Chondrocyte (in vitro differentiated cells): ENCODE measurements around the gene RPRD2. TPM values are rescaled to one million over a fixed set of nuclear protein-coding genes. Genes with fewer than 3 reads are reported as not detected.

Experiments
- DNase-seq: peaks from one replicate; pipeline ENCODE4 v3.0.0; 2021; ENCODE audit warnings: mixed read lengths, low spot score
- H3K27ac Mint-ChIP-seq: one replicate; pipeline ENCODE4 v1.8.0; 2021; ENCODE audit warnings: mild to moderate bottlenecking, moderate library complexity, mixed read lengths; ENCODE audit not compliant: unreplicated experiment
- H3K27me3 Mint-ChIP-seq: 2 replicates; pipeline ENCODE4 v1.8.0; 2021; ENCODE audit warnings: low read depth, mixed read lengths
- H3K36me3 Mint-ChIP-seq: 2 replicates; pipeline ENCODE4 v1.8.0; 2021; ENCODE audit warnings: low read depth, mixed read lengths
- H3K4me1 Mint-ChIP-seq: 2 replicates; pipeline ENCODE4 v1.8.0; 2021; ENCODE audit warnings: low read depth, mild to moderate bottlenecking, mixed read lengths
- H3K4me3 Mint-ChIP-seq: one replicate; pipeline ENCODE4 v1.8.0; 2021; ENCODE audit warnings: mild to moderate bottlenecking, moderate library complexity, mixed read lengths; ENCODE audit not compliant: unreplicated experiment
- H3K9me3 Mint-ChIP-seq: 2 replicates; pipeline ENCODE4 v1.8.0; 2021; ENCODE audit warnings: low read depth, mixed read lengths
- total RNA-seq: library from RNA; stranded (reverse); gene quantifications from 3 replicates; pipeline ENCODE4 v1.2.1, GENCODE V29; 2021
- TF ChIP-seq, protein P1 (sequence below): fragments of 200-600 bp; sonication (generic); IDR thresholded peaks from 2 replicates; pipeline ENCODE4 v1.5.0; 2021; ENCODE audit warnings: antibody characterized with exemption, mild to moderate bottlenecking, moderate library complexity

The RPRD2 gene
- total RNA-seq, 1 donor from 2014 or later = 22.2 TPM

DNA sequence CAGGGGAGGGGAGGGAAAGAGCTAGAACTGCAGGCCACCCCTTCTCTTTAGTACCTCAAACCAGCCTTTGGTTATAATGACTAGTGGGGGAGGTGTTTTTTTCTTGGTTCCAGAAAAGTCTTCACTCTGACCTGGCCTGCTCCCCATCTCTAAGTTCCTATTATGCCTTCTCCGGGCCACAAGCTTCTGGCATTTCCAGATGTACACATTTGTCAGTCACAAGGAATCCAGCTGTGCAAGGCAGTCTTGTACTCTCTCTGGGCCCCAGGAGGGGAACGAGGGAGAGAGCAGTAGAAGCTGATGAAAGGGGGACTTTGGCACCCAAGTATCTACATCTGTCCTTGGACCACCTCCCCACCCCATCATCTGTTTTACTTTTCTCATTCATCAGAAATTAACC, 148.9 kb downstream of the RPRD2 start:
- Mint-ChIP-seq H3K4me3 (no peak overlapping the region), H3K27ac (no peak overlapping the region), H3K27me3 (no peaks in the 10 kb centered on the region), H3K36me3 (peaks cover 10% of the 10 kb centered on the region), H3K4me1 (peaks cover 23% of the 10 kb centered on the region), H3K9me3 (no peaks in the 10 kb centered on the region)
- TF ChIP-seq, protein P1, sequence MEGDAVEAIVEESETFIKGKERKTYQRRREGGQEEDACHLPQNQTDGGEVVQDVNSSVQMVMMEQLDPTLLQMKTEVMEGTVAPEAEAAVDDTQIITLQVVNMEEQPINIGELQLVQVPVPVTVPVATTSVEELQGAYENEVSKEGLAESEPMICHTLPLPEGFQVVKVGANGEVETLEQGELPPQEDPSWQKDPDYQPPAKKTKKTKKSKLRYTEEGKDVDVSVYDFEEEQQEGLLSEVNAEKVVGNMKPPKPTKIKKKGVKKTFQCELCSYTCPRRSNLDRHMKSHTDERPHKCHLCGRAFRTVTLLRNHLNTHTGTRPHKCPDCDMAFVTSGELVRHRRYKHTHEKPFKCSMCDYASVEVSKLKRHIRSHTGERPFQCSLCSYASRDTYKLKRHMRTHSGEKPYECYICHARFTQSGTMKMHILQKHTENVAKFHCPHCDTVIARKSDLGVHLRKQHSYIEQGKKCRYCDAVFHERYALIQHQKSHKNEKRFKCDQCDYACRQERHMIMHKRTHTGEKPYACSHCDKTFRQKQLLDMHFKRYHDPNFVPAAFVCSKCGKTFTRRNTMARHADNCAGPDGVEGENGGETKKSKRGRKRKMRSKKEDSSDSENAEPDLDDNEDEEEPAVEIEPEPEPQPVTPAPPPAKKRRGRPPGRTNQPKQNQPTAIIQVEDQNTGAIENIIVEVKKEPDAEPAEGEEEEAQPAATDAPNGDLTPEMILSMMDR = no peak
- no peak for DNase-seq

DNA sequence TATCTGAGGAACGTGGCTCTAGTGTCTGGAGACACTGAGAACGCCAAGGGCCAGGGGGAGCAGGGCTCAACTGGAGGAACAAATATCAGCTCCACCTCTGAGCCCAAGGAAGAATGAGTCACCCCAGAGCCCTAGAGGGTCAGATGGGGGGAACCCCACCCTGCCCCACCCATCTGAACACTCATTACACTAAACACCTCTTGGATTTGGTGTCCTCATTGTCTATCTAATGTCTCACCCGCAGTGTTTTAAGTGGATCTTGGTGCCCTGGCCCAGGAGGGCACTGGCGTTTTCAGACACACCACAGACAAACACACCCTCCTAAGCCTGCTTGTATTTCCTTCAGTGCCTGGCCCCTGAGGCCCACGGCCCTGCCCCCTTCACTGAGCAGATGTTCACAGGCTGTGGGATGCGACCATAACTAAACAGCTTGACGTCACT, 149.4 kb downstream of the RPRD2 start:
- Mint-ChIP-seq H3K4me1 (peaks cover 19% of the 10 kb centered on the region), H3K4me3 (no peak overlapping the region)
- no peak for DNase-seq

DNA sequence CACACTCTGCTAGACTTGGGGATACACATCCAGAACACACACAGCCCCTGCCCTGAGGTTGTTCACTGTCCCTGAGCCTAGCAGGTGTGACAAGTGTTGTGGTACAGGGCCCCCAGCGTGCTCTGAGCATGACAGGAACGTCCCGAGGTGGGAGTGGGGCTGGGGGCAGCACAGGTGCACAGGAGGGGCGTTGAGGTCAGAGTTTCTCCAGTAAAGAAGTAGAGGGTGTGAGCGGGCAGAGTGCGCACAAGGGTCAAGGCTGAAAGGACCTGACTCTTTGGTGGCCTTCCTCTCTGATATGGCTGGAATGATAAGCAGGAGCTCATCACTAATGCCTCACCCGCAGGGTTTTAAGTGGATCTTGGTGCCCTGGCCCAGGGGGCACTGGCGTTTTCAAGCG, 150.3 kb downstream of the RPRD2 start:
- H3K4me1 Mint-ChIP-seq = peaks cover 19% of the 10 kb centered on the region
- peak overlapping the region; percentile 91 for H3K27ac Mint-ChIP-seq
- no peak for DNase-seq
- peaks cover 10% of the 10 kb centered on the region for H3K36me3 Mint-ChIP-seq
- peak overlapping the region; percentile 87 for H3K4me3 Mint-ChIP-seq
- TF ChIP-seq, protein P1 = no peak
- no peaks in the 10 kb centered on the region for H3K27me3 Mint-ChIP-seq
- H3K9me3 Mint-ChIP-seq = no peaks in the 10 kb centered on the region

More for the DNA sequence above, 149.4 kb downstream of the RPRD2 start:
- H3K27ac Mint-ChIP-seq = peak overlapping the region; percentile 61
- H3K9me3 Mint-ChIP-seq = no peaks in the 10 kb centered on the region
- TF ChIP-seq, protein P1 = no peak
- H3K36me3 Mint-ChIP-seq = peaks cover 10% of the 10 kb centered on the region
- H3K27me3 Mint-ChIP-seq = no peaks in the 10 kb centered on the region

DNA sequence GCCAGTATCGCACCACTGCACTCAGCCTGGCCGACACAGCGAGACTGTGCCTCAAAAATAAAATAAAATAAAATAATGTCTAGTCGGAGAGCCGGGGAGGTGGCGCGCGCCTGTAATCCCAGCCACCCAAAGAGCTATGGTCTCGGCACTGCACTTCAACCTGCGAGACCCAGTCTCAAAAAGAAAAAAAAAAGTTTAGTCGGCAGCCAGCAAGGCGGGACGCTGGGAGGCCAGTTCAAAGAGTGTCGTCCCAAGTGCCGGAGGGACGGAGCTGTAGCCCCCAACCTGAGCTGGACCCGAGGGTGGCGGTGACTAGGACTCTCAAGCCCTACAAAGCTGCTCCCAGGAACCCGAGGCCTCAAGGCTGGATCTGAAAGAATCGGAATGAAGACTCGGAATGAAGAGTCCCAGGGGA, 151.0 kb downstream of the RPRD2 start:
- peaks cover 10% of the 10 kb centered on the region for H3K36me3 Mint-ChIP-seq

DNA sequence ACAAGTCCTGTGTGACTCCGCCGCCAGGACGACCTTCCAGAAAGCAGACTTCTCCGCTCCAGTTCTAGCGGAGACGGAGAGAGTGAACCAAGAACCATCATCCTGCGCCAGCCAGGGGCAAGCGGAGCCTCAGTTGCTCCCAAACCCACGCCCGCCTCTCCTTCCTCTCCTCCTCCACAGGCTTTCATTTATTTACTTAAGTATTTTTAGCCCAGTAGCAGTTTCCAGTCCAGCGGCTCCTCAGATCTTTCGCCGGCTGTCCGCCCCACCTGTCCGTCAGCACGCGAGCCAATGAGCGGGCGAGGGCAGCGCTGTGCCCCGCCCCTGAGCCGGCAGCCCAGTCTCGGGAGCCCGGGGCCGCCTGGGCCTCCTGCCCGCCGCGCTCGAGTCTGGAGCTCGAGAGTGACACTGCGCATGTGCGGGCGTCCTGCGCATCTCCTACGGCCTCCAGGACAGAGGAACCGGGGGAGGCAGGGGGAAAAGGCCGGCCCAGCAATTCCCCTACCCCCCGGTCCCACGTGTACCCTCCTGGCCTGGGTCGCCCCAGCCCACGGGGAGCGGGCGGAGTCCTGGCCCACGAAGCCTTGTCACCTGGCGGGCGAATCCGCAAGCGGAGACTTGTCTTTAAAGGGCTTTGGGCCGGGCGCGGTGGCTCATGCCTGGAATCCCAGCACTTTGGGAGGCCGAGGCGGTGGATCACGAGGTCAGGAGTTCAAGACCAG, 151.5 kb downstream of the RPRD2 start, which contains the start of gene FALEC:
TSS of gene FALEC (plus strand) at position 425 of the 722 bp plus-strand sequence.
- Mint-ChIP-seq H3K4me1 (peaks cover 19% of the 10 kb centered on the region), H3K9me3 (no peaks in the 10 kb centered on the region), H3K4me3 (peak within 1 kb of the TSS; percentile 87), H3K27me3 (no peaks in the 10 kb centered on the region), H3K36me3 (peaks cover 10% of the 10 kb centered on the region), H3K27ac (peak within 1 kb of the TSS; percentile 91)
- TF ChIP-seq, protein P1 = peak; percentile 15
- peak; percentile 98 for DNase-seq

More for the DNA sequence above, 151.0 kb downstream of the RPRD2 start:
- Mint-ChIP-seq H3K4me1 (peaks cover 19% of the 10 kb centered on the region), H3K9me3 (no peaks in the 10 kb centered on the region), H3K27ac (peak overlapping the region; percentile 91), H3K27me3 (no peaks in the 10 kb centered on the region), H3K4me3 (peak overlapping the region; percentile 87)
- DNase-seq = no peak
- TF ChIP-seq, protein P1 = no peak
